ENCODE data around the gene TMEM267.
"Not testable (repeated sequence)": the region's sequence is repeated elsewhere in the genome, so short reads cannot be mapped to it uniquely, and the experiment has no call there.

Gene TMEM267, protein sequence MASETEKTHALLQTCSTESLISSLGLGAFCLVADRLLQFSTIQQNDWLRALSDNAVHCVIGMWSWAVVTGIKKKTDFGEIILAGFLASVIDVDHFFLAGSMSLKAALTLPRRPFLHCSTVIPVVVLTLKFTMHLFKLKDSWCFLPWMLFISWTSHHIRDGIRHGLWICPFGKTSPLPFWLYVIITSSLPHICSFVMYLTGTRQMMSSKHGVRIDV

DNA sequence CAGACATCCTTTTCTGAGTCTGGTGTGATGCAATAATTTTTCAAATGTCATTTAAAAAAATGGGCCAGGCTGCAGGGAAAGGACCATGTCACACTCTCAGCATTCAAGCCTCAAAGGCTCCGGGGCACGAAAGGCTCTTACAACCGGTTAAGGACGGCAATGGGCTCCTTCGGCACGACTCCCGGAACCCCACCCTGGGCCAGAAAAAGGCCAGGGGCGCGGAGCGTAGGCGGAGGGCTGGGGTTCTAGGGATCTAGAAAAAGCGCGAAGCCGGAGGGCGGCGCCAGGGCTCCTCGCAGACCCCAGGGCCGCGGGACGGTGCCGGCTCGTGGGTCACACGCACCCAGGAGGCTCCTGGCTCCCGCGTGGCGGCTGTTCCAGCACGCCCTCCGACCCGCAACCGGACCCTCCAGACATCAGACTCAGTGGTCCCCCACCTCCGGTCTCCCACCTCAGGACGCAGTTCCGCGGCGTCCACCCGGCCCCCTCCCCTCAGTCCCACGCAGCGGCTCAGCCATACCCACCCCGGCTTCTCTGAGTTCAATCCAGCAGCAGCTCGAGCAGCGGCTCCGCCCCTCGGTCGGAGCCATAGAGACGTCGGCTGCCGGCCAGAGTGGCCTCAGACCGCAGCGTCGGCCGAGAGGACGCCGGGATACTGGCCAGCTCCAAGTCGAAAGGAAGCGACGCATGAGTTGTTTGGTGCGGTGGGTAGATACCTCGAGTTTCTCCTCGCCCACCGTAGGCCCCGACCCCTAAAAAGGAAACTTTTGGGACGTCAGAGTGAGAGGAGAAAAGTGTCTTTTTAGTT is at the start of gene TMEM267:
Gene TMEM267 (minus strand): TSS at position 568 of the 808 bp plus-strand sequence. CDS start 29,896 bp downstream, outside the sequence.
- peak; percentile 97 to 99 for DNase-seq

DNA sequence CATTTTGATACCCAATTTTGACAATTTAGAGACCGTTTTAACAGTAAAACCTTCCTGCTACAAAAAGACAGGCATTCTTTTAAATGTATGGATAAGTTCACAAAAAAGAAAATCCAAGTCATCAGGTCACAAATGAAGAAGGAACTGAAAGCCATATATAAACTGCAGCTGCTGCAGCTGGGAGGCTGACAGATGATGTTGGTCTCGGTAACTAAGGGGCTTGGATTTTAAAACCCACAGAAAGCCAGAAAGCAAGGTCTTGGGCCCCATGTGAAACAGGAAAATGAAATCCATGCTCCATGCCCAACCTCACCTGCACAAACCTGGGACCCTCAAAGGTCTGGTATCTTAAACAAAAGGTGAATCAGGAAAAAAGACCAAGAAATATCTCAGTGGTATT is 47.0 kb upstream of the TMEM267 start:
- no peak for DNase-seq

GRCh38 chr5:43523662-43524072 is 40.0 kb upstream of the TMEM267 start:
- DNase-seq, result no peak

GRCh38 chr5:43520615-43521014 is 37.0 kb upstream of the TMEM267 start:
- DNase-seq, result no peak

DNA sequence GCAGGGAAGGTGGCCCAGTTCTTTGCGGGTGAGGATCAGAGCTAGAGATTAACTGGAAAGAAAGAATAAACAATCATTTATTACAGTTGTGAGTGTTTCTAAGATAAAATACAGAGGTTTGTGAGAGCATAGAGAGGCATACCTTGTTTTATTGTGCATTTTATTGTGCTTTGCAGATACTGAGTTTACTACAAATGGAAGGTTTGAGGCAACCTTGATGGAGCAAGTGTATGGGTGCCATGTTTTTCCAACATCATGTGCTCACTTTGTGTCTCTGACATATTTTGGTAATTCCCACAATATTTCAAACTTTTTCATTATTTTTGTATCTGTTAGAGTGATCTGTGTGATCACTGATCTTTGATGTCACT is 32.0 kb upstream of the TMEM267 start:
- DNase-seq, result no peak

DNA sequence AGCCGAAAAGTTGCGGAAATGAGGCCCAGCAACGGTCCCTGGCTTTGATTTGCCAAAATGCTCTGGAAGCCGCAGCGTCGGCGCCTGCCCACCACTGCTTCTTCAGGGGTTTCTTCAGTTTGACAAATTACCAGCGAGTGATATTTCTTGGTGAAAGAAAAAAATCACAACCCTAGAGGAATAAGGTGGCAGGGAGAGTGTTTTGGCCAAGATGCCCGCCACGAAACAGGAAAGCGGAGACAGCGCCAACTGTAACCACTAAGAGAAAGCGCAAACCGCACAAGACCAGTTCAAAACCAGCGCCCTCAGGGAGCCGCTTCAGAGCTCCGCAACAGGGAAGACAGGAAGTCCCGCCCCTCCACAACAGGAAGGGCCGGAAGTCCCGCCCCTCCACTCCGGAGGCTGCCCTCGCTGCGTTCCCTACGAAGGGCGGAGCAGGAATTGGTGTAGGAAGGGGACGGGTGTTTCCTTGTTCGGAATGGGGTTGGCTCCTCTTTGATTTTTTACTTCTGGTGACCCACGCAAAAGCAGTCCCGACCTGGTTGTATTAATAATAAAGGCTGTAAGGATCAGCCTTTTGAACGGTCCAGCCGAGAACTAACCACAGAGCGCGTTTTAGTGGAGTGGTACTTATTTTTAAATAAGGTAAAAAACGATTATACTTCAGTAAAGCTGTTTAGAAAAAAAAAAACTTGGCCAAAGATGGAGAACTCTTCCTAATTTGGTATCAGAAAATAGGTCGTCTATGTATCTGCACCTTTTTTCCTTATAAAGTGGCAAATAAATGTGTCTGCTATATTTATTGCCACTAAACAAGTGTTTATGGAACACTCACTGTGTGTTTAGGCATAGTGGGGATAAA is 31.4 kb upstream of the TMEM267 start, which contains the start of gene C5orf34:
Gene C5orf34 (minus strand): TSS at position 333 of the 862 bp plus-strand sequence. CDS start 5,809 bp downstream, outside the sequence.
- peak; percentile 100 for DNase-seq

DNA sequence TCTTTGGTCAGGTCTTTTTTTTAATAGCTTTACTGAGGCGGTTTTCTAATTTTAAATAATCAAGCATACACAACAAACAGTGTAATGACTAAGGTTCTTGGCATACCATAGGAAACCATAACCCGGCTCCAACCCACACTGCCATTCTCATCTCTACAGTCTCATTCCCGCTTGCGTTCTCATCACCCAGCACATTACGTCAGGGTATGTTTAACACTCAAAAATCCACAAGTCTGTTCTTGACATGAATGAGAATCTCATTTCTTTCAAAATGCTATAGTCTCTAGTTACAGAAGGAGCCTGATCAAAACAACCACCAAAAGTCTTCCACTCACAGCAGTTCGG is 30.8 kb upstream of the TMEM267 start:
- peak in 1 of 2 experiments; percentile 29 for DNase-seq

DNA sequence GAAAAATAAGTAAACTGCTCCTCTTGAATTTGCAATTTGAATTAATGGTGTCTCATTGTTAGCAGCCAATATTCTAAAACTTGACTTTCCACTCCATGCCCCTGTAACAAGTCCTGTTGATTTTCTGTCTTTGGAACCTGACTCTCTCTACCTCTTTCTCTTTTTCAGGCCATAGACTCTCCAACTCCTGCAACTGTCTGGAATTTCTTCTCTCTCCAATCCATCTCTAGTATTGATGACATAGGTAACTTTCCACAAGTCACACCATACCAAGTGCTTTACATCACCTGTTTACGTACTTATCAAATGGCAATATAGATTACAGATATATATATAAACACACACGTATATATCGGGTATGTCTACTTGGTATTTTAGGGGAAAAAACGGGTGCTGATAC is 30.4 kb upstream of the TMEM267 start:
- DNase-seq, result no peak

- DNase-seq, result not testable (repeated sequence)
These were observed 27.4 kb upstream of the TMEM267 start for GRCh38 chr5:43511062-43511461.

GRCh38 chr5:43498581-43498980 is 14.9 kb upstream of the TMEM267 start:
- DNase-seq, result no peak

DNA sequence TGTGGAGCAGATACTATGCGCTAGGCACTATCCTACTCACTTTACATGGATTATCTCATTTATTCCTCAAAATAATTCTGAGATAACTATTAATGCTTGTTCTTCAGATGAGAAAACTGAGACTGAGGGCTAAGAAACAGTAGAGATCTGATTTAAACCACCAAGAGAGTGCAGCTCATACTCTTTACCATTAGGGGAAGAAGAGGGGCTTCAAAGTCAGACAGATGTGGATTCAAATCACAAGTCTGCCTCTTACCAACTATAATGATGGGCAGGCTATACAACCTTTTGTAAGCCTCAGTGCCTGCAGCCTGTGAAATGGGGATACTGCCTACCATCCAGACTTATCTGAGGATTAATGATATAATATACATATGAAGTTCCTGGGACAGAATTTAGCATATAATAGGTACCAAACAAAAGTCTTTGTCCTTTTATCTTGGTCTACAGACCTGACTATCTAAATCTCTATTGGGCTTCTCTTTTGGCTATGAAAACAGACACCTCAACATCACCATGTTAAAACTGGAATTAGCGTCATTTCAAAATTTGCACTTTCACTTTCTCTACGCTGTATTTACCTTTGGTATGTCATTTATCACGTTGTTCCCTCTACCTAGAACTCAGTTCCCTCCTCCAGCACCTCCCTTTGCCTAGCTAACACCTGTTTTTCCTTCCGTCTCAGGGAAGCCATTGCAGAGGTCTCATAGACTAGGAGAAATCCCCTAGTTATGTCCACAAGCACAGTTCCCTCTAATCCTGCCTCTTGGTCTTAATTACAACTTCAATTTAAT is 13.8 kb upstream of the TMEM267 start:
- no peak for DNase-seq

- DNase-seq, result no peak
These were observed 7.7 kb upstream of the TMEM267 start for GRCh38 chr5:43491326-43491725.

DNA sequence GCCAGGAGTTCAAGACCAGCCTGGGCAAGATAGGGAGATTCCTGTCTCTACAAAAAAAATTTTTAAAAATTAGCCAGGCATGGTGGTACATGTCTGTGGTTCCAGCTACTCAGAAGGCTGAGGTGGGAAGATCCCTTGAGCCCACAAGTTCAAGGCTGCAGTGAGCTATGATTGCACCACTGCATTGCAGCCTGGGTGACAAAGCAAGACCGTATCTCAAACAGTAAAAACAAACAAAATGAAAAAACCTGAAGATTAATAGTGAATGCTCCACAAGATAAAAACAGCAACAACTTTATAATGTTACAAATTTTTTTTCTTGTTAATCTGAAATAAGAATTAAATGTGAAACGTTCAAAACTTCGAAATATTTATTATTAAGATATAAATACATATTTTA is 2.7 kb upstream of the TMEM267 start:
- no peak for DNase-seq

DNA sequence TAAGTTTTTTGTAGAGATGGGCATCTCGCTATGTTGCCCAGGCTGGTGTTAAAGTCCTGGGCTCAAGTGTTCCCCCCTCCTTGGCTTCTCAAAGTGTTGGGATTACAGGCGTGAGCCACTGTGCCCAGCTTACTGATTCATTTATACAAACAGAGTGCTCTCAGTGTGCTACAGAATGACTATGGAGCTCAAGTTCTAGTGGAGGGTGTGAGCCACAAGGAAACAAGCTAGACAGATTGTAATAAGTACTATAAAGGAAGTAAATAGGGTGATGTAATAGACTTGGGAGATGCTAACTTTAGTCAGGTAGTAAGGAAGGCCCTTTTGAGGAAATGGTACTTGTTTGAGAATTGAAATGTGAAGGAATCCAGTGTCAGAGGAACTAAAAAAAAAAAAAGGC is 1.7 kb upstream of the TMEM267 start:
- DNase-seq, result no peak

DNA sequence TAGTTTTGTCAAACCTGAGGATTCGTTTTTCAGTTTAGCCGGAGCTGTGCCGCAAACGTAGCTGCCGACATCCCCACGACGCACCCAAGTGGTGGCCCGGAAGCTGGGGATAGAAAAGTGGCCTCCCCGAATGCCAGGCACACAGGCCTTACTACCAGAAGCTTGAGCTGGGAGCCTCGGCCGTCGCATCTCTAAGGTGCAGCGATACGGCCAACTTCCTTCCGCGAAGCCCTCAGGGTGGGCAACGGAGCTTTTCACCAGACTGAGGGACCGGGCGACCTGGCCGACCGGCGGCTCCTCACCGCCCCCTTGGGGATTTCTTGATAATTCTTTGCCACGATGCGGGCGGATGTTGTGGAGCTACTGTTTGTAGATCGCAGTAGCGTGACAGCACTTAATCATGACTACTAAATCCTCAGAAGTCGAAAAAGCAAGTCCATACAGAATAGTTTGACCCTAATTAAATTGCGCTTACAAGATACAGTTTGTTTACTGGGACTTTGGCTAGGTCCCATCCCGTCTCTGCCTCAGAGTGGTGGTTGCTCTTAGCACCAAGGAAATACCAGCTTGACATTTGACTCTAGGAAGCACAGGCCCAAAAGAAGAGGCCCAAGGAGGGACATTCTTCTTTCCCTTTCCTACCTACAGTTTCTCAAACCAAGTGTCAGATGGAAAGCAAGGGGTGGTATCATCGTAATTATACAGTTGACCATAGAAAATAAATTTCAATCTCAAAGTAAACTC is 613 bp upstream of the TMEM267 start:
- DNase-seq, result peak; percentile 86 to 95

DNA sequence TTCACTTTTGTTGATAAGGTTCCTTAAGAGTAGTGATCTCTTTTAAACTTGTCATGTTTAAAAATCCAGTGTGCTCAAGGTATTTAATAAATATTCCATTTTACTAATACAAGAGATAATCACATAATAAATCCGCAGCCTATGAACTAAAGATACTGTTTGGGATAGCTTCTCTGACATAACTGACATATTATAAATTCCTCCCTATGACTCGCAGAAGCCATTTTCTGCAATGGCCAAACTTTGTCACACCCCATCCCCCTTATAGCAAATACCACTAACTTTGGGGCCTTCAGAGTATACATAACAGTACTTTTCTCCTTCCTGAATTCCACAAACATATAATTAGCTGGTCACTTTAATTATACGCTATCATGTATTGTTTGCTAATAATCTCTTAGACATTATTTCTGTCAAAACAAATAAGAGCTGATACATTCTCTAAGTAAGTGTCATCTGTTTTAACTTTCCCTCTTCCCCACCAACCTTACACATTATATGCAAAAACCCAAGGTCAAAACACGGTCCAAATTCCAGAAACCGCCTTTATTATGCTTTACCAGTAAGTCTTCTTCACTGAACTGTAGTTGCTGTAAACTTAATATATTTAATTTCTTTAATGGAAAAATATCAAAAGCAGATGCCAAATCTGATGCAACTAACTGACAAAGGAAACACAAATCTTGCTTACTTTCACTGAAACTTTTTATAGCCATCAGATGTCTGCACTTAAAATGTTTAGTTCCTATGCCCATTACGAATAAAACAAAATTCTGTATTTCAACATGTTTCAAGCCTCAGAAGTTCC is 971 bp downstream of the TMEM267 start:
- DNase-seq, result no peak

DNA sequence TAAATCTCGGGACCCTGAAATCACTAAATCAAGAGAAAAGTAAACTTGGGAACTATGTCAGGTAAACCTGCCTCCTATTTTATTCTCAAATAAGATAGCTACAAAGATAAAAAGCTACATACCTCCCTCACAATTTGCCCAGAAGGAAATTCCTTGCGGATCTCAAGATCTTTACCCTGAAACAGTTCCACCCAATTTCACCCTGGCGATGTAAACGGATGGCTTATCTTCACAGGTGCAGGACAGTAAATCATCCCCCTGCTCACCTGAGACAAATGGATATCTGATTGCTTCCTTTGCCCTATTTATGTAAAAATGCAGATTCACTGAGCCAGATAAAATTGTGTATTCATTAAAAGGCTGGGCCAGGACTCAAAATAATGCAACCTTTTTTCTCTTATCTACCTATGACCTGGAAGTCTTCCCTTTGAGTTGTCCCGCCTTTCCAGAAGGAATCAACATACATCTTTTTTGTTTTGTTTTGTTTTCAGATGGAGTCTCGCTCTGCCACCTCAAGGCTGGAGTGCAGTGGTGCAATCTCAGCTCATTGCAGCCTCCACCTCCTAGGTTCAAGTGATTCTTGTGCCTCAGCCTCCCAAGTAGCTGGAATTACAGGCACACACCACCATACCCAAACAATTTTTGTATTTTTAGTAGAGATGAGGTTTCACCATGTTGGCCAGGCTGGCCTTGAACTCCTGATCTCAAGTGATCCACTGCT is 13.8 kb downstream of the TMEM267 start:
- no peak for DNase-seq

DNA sequence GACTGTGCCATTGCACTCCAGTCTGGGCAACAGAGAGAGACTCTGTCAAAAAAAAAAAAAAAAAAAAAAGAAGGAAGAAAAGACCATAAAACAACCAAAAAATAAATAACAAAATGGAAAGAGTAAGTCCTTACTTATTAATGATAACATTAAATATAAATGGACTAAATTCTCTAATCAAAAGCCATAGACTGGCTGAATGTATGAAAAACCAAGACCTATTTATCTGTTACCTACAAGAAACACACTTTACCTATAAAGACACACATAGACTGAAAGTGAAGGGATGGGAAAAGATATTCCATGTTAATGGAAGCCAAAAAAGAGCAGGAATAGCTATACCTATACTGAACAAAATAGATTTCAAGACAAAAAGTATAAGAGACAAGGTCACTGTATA is 16.6 kb downstream of the TMEM267 start:
- no peak for DNase-seq

DNA sequence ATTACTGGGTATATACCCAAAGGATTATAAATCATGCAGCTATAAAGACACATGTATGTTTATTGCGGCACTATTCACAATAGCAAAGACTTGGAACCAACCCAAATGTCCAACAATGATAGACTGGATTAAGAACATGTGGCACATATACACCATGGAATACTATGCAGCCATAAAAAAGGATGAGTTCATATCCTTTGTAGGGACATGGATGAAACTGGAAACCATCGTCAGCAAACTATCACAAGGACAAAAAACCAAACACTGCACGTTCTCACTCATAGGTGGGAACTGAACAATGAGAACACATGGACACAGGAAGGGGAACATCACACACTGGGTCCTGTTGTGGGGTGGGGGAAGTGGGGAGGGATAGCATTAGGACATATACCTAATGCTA is 18.2 kb downstream of the TMEM267 start:
- not testable (repeated sequence) for DNase-seq

GRCh38 chr5:43461066-43461465 is 22.6 kb downstream of the TMEM267 start:
- no peak for DNase-seq
